ENCODE measurements around the gene SUN3.
"Not testable (repeated sequence)": the region's sequence is repeated elsewhere in the genome, so short reads cannot be mapped to it uniquely, and the experiment has no call there.

Gene SUN3

GRCh38 chr7:48025624-48026023 is 3.3 kb downstream of the SUN3 start:
- no peak for FAIRE-seq

GRCh38 chr7:48017674-48018073 is 11.2 kb downstream of the SUN3 start:
- no peak for FAIRE-seq

GRCh38 chr7:48016641-48017040 is 12.3 kb downstream of the SUN3 start:
- no peak for FAIRE-seq

GRCh38 chr7:48011951-48012350 is 17.0 kb downstream of the SUN3 start:
- no peak for FAIRE-seq

GRCh38 chr7:48011323-48011722 is 17.6 kb downstream of the SUN3 start:
- FAIRE-seq = no peak

- no peak for FAIRE-seq
Measured at GRCh38 chr7:48009954-48010353, 19.0 kb downstream of the SUN3 start.

GRCh38 chr7:48009257-48009656 is 19.6 kb downstream of the SUN3 start:
- no peak for FAIRE-seq

- no peak for FAIRE-seq
Measured at GRCh38 chr7:48006866-48007265, 22.0 kb downstream of the SUN3 start.

GRCh38 chr7:48004638-48005037 is 24.3 kb downstream of the SUN3 start:
- no peak for FAIRE-seq

GRCh38 chr7:48004032-48004431 is 24.9 kb downstream of the SUN3 start:
- FAIRE-seq = no peak

GRCh38 chr7:48000164-48000563 is 28.7 kb downstream of the SUN3 start:
- FAIRE-seq = not testable (repeated sequence)

- no peak for FAIRE-seq
Measured at GRCh38 chr7:47999413-47999812, 29.5 kb downstream of the SUN3 start.

- no peak for FAIRE-seq
Measured at GRCh38 chr7:47992446-47992845, 36.5 kb downstream of the SUN3 start.

GRCh38 chr7:47991741-47992311 is 37.1 kb downstream of the SUN3 start:
- no peak for FAIRE-seq

GRCh38 chr7:47991270-47991669 is 37.6 kb downstream of the SUN3 start:
- no peak for FAIRE-seq

GRCh38 chr7:47990592-47990991 is 38.3 kb downstream of the SUN3 start:
- no peak for FAIRE-seq

GRCh38 chr7:47989607-47990400 is 39.1 kb downstream of the SUN3 start:
- FAIRE-seq = not testable (repeated sequence)

- FAIRE-seq = no peak
Measured at GRCh38 chr7:47988496-47989386, 40.2 kb downstream of the SUN3 start.

GRCh38 chr7:47982610-47983009 is 46.3 kb downstream of the SUN3 start:
- no peak for FAIRE-seq

GRCh38 chr7:47980648-47981047 is 48.3 kb downstream of the SUN3 start:
- not testable (repeated sequence) for FAIRE-seq

- FAIRE-seq = no peak
Measured at GRCh38 chr7:47979832-47980181, 49.1 kb downstream of the SUN3 start.

GRCh38 chr7:47979145-47979831 is 49.6 kb downstream of the SUN3 start, which contains the start of gene HUS1:
Gene HUS1 (minus strand): TSS chr7:47979615. CDS start chr7:47979519, 96 bp downstream.
- no peak for FAIRE-seq

- FAIRE-seq = no peak
Measured at GRCh38 chr7:47978790-47979144, 50.1 kb downstream of the SUN3 start.
